ENCODE results near the gene RNU6-9.

DNA sequence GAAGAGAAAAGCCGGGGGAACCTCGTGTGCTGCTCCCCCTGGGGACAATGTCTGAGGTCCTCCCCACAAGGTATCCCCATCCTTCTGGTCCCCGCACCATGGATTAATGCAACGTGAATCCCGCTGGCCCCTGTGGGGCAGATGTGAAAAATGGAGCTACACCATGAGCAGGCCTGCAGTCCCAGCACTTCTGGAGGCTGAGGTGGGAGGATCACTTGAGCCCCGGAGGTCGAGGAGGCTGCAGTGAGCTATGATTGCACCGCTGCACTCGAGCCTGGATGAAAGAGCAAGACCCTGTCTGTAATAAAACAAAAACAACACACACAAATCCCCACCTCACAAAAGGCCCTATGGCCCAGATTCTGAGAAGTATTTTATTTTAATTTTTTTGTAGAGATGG is 35.0 kb upstream of the RNU6-9 start:
- TF ChIP-seq, protein P1, sequence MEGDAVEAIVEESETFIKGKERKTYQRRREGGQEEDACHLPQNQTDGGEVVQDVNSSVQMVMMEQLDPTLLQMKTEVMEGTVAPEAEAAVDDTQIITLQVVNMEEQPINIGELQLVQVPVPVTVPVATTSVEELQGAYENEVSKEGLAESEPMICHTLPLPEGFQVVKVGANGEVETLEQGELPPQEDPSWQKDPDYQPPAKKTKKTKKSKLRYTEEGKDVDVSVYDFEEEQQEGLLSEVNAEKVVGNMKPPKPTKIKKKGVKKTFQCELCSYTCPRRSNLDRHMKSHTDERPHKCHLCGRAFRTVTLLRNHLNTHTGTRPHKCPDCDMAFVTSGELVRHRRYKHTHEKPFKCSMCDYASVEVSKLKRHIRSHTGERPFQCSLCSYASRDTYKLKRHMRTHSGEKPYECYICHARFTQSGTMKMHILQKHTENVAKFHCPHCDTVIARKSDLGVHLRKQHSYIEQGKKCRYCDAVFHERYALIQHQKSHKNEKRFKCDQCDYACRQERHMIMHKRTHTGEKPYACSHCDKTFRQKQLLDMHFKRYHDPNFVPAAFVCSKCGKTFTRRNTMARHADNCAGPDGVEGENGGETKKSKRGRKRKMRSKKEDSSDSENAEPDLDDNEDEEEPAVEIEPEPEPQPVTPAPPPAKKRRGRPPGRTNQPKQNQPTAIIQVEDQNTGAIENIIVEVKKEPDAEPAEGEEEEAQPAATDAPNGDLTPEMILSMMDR (IDR thresholded peaks at IDR 0.05), result no peak
- TF ChIP-seq POLR2AphosphoS5 (IDR thresholded peaks at IDR 0.05; ENCODE audit: low read depth, low read length) (no peak), SIN3A (IDR thresholded peaks at IDR 0.05; ENCODE audit: borderline replicate concordance, insufficient read depth, low read depth, low read length) (no peak)
